MM.1S (cell line): ENCODE data around the gene HES2.

Experiments
- CTCF ChIP-seq: fragments of 300-600 bp; sonication (generic); IDR thresholded peaks from 2 replicates; pipeline ENCODE4 v1.5.1; 2016; ENCODE audit warnings: antibody characterized with exemption, low read length, mixed read lengths
- EZH2 ChIP-seq: fragments of 300-600 bp; sonication (generic); optimal IDR thresholded peaks from 2 replicates; pipeline ENCODE3; 2017; ENCODE audit warnings: low read depth, mild to moderate bottlenecking, antibody characterized with exemption, low read length, mixed read lengths
- EZH2phosphoT487 ChIP-seq: fragments of 300-600 bp; sonication (generic); IDR thresholded peaks from 2 replicates; pipeline ENCODE4 v1.6.1; 2018; ENCODE audit warnings: antibody characterized with exemption, low read length

GRCh38 chr1:6416295-6416656 lies 3.4 kb downstream of the HES2 start:
- TF ChIP-seq CTCF (no peak), EZH2 (no peak), EZH2phosphoT487 (no peak)
